GM11168 (cell line): ENCODE results near the gene ANK2.

Experiments
- in situ Hi-C: fragments of 300-500 bp; cut with MboI; formaldehyde crosslinking; loops from one replicate; pipeline ENCODE4 v1.12.0; 2022; ENCODE audit warnings: low sequenced_read_pairs; ENCODE audit not compliant: unreplicated experiment

ANK2 gene

GRCh38 chr4:113145147-113145518 lies 95.7 kb downstream of the ANK2 start:
- in situ Hi-C loops: no loop called here

DNA sequence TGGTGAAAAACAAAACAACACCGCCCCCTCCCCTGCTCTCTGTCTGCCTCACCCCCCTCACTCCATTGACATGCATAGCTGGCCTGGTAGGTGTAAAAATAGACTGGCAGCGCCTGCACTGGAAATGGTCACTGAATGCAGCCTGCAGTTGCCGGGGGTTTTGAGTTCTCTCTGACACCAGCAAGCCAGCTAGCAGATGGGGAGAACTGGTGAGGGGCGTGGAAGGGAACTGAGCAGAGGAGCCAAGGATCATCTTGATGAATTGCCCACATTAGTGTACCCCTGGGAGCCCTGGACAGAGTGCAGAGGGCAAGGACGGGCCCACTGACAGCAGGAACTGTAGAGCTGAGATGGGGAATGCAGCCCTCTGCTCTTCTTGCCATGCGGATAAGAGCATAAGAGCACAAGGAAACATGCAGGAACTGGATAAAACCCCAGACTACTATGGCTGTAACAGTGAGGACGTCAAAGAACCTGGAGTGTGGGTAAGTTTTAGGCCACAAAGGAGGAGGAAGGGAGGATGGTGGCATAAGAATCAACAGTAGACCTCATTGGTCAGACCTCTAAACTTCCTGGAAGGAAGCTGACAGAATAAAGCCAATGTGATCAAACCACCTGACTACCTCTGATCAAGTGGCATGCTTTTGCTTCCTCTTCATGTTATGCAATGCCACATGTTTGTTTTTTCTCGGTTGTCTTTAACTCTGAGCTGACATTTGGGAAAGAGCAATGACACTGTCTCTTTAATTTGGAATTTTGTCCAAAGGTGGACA lies 96.3 kb downstream of the ANK2 start:
- in situ Hi-C loops: no loop called here

DNA sequence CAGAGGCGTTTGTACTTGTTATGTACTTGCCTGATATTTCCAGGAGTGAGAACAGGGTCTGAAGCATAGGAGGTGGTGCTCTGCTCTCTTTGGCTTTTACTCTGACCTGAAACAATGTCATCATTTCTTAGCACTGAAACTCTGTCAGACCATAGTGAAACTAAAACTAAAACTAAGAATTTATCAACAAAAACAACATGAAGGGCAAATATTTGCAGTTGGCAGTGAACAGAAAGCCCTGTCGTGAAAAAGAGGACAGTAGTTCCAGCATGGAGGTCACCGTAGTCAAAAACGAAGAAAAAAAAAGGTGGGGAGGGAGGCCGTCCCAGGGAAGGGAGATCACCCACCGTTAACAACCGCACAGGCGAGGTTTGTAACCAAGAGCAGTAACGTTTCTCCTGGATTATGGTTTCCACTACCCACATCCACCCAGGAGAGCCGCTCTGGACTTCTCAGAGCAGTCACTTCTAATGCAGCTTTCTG lies 97.5 kb downstream of the ANK2 start:
- in situ Hi-C loops: no loop called here

GRCh38 chr4:113147498-113148111 lies 98.2 kb downstream of the ANK2 start:
- in situ Hi-C loops: no loop called here

DNA sequence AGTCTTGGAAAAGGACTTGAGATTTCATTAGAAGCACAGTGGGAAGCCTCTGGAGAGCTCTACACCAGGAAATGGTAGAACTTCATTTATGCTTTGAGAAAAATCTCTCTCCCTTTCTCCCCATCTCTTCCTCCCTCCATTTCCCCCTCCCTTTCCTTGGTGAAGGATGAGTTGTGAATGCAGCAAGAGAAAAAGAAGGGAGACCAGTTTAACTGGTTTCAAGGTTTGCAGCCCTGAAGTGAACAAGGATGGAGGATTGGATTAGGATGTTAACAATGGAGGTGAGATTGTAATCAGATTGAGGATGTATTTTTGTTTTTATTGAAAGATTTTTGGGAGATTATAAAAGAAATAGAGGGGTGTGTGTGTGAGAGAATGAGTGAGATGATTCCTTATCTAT lies 99.5 kb downstream of the ANK2 start:
- in situ Hi-C loops: no loop called here

- in situ Hi-C loops: no loop called here
Measured at GRCh38 chr4:113153529-113154101, 104.2 kb downstream of the ANK2 start.

- in situ Hi-C loops: no loop called here
Measured at GRCh38 chr4:113154281-113154680, 104.8 kb downstream of the ANK2 start.

DNA sequence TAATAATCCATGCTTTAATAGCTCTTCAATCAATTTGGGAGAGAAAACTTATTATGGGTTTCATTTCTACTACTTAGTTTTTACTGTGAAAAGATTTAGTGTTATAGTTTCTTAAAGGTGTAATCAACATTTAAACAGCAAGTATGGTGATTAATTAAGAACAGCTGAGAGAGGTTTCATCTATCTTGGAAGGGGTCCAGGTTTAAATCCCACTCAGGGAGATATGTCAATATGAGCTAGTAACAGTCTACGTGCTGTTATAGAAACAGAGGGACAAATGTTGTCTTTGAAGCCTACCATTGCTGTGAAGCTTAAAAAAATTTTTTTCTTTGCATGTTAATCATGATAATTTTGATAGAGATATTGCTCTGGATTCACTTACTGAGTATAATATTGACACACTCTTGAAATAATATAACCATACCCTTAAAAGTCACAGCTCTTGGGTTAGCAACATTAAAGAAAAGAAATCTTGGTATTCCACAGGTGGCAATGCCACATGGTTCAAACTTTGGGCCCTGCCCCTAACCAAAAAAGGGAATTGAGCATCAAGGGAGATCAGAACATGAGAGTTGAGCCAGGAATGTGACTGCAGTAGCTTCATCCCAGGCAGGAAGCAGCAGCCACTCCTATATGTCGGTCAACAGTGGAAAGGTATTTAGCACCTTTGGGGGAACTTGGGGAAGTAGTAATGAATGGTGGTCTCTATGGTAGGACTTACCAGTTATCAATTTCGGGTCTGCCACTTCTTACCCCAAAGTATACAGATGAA lies 107.8 kb downstream of the ANK2 start:
- in situ Hi-C loops: no loop called here

- in situ Hi-C loops: no loop called here
Measured at GRCh38 chr4:113159942-113160545, 110.6 kb downstream of the ANK2 start.

DNA sequence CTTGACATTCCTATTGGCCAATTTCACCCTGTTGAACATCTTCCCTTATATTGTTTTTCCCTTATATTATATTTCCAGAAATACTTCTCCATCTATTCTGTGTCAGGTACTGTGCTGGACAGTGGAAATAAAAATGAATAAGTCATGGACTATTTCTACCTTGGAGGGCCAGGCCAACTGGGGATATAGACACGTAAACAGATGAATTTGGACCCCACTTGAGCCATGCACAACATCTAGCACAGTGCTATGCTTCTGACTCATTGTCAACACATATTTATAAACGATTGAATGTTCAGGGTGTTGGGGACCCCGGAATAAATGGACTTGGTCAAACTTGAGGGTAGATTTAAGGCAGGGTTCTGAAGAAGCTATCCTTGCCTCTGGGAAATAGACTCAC lies 111.1 kb downstream of the ANK2 start:
- in situ Hi-C loops: no loop called here

DNA sequence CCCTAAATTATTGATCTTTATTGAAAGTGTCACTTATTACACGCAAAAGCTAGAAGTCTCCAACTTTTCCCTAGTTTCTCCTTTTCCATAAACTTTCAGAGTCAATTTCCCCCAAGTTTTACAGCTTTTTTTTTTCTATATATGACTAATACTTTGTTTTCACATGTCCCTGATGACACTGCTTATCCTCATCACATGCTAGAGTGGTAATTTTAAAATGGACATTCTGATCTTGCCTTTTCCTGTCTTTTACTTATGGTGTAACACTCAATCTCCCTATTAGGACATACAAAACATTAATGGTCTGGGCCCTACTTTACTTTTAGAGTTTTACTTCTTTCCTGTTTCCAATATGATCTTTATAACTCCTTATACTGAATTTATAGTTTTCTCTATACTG lies 112.6 kb downstream of the ANK2 start:
- in situ Hi-C loops: no loop called here

DNA sequence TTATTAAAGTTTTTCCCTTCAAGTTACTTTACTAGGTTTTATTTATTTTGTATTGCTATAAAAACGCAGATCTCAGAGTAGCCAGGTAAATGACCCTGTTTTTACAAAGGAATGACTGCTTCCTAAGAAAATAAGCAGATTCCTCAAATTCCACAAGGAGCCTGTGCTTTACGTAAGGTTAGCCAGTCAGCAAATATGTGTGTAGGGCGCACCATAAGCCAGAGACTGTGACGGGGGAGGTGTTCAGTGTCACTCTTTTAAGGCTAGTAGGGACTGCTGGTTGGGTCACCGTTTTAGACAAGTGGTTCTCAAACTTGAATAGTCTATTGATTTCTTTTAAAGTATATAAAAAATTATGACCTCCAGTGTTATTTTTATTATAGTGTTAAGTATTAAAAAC lies 119.9 kb downstream of the ANK2 start:
- in situ Hi-C loops: no loop called here

DNA sequence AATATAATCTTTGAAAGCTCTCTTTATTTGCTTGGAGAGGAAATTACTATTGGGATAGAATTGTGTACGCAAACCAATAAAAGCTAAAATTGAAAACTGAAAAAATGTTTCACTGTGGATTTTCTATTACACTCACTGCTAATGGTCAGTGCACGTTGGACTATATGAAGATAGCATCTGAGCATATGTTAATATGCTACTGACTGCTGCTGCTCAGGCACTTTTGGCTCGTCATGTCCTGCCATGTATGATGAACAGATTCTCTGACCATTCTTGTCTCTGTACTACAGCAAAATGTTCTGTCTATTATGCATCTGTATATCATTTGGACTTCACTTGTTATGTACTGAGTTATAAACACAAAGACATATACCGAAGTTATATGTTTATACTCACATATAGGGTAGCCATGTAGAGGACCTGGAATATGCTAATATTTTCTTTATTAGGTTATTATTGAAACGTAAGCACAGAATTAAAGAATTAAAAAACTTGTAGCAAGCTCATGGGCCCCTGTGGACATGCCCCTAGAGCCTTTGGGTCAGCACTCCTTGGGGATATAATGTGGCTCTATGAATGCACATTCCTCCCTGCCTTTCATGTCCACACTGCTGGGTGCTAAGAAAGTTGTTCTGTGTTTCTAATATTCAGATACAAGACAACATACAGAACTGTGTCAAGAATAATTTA lies 120.8 kb downstream of the ANK2 start:
- in situ Hi-C loops: no loop called here

- in situ Hi-C loops: no loop called here
Measured at GRCh38 chr4:113170805-113171468, 121.5 kb downstream of the ANK2 start.

DNA sequence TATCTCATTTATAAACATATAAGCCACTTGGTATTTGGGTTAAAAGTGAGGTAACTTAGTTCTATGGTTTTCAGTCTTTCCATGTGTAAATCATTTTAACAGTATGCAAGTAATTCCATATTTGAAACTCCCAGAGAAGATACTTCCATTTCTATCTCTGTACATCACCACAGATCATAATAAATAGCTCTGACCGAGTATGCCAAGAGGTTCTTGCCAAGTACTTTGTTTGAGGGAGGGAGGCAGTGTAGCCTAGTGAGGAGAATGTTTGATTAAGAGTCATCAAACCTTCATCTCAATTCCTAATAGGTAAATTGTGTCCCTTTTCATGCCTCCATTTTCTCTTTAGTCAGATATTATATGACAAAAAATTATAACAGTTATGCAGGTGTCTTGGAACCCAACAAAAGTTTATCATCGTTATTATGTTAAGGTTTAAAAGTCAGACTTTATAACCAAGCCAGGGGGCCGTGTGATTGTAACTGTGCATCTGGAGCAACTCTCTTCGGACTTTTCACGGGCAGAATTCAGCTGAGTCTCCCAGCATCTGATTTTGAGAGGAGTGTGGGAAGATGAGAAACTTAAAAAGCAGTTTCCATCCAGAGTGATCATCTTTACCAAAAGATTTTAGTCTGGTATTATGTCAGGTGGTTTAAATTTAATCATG lies 123.8 kb downstream of the ANK2 start:
- in situ Hi-C loops: no loop called here

DNA sequence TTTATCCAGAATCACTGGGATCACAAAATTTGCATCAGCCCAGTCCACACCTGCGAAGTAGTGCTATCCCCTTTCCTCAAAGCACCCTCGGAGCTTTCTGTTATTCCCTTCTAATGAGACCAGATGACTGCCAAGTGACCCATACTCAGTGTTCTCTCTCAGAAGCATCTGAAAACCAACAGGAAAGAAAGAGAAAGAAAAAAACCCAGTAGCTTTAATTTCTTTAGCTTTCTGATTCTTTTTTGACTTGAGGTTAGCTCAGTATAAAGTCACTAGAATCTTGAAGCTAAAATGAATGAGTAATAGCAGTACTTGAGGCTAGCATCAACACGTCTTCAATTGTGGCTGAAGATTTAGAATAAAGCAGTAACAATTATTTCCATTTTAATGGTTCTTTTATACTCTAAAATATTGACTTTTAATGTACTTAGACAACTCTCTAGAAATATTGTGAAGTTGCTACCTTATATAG lies 124.4 kb downstream of the ANK2 start:
- in situ Hi-C loops: no loop called here

DNA sequence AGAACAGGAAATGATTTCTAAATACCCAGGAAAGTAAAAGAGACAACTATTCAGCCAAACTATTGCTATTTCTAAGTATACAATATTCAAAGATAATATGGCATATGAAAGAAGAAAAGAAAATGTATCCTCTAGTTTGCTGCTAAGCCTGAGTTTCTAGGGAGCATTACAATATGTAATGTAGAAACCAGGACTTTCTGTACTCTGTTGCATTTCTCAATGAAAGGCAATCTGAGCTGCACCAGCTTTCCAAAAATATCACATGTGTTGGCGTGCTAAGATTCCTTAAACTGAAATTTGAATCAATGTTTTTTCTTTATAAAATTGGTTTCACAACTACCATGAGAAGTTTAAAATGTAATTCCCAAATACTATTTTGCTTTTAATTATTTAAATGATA lies 129.6 kb downstream of the ANK2 start:
- in situ Hi-C loops: no loop called here

- in situ Hi-C loops: no loop called here
Measured at GRCh38 chr4:113179996-113180395, 130.5 kb downstream of the ANK2 start.
